Ovary (tissue), 3 donors: ENCODE measurements around the gene NIPAL4.

ENCODE experiments used
- CTCF ChIP-seq, 3 donors: fragments of 450-650 bp in 2 of 3; fragments of 200-600 bp in 1 of 3; IDR thresholded peaks; one replicate each; pipeline versions ENCODE4 v1.5.1 to v1.8.0; 2016 to 2022; ENCODE audit warnings: antibody characterized with exemption in 3 of 3, mild to moderate bottlenecking in 1 of 3
- EP300 ChIP-seq: sonication (generic); formaldehyde crosslinking; IDR thresholded peaks from one replicate; pipeline ENCODE4 v1.6.1; 2017; ENCODE audit warnings: antibody characterized with exemption
- POLR2A ChIP-seq: fragments of 450-650 bp; IDR thresholded peaks from one replicate; pipeline ENCODE4 v1.6.1; 2017; ENCODE audit warnings: antibody characterized with exemption, mild to moderate bottlenecking, moderate library complexity
- donor health status: DM: no; HTN: no; CAD: no.

GRCh38 chr5:157469073-157469472 lies 9.1 kb downstream of the NIPAL4 start:
- TF ChIP-seq POLR2A (no peak), EP300 (no peak), CTCF (IDR thresholded peaks at IDR 0.05) (no peak)
